Panc1 (cell line): ENCODE results near the gene KIF17.

ENCODE experiments used
- POLR2AphosphoS5 ChIP-seq: IDR thresholded peaks from 2 replicates; pipeline ENCODE4 v1.6.1; 2012; ENCODE audit warnings: mild to moderate bottlenecking, low read depth, low read length, moderate library complexity
- SIN3A ChIP-seq: IDR thresholded peaks from 2 replicates; pipeline ENCODE4 v1.6.1; 2012; ENCODE audit warnings: low read depth, mild to moderate bottlenecking, low read length, moderate library complexity, borderline replicate concordance; ENCODE audit not compliant: insufficient read depth
- TCF7L2 ChIP-seq: IDR thresholded peaks from 2 replicates; pipeline ENCODE4 v1.6.1; 2011; ENCODE audit warnings: mild to moderate bottlenecking, low read depth, low read length, inconsistent platforms
- TF ChIP-seq, protein P1 (sequence below): fragments of 450-650 bp; IDR thresholded peaks from 2 replicates; pipeline ENCODE4 v1.5.1; 2017; ENCODE audit warnings: mild to moderate bottlenecking
- TF ChIP-seq, protein P2 (sequence below), 2 experiments: IDR thresholded peaks; 2 replicates each; pipeline ENCODE4 v1.6.1; 2011 to 2012; ENCODE audit warnings: low read depth in 2 of 2, control low read depth in 1 of 2, low read length in 1 of 2, mild to moderate bottlenecking in 1 of 2, moderate library complexity in 1 of 2; ENCODE audit not compliant: insufficient read depth in 1 of 2

DNA sequence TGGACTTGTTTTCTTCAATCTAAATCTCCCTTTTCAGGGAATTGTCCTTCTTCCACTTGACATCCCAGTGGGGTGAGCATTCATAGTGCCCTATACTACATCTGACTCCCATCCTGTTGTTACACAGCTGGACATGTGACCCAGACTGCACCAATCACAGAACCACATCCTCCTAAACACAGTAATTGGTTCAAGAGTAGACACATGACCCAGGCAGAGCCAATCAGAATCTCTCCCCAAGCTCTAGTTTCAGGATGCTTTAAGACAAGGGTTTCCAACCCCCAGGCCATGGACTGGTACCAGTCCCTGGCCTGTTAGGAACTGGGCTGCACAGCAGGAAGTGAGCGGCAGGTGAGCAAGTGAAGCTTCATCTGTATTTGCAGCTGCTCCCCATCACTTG is 51.0 kb downstream of the KIF17 start:
- TF ChIP-seq, protein P1, sequence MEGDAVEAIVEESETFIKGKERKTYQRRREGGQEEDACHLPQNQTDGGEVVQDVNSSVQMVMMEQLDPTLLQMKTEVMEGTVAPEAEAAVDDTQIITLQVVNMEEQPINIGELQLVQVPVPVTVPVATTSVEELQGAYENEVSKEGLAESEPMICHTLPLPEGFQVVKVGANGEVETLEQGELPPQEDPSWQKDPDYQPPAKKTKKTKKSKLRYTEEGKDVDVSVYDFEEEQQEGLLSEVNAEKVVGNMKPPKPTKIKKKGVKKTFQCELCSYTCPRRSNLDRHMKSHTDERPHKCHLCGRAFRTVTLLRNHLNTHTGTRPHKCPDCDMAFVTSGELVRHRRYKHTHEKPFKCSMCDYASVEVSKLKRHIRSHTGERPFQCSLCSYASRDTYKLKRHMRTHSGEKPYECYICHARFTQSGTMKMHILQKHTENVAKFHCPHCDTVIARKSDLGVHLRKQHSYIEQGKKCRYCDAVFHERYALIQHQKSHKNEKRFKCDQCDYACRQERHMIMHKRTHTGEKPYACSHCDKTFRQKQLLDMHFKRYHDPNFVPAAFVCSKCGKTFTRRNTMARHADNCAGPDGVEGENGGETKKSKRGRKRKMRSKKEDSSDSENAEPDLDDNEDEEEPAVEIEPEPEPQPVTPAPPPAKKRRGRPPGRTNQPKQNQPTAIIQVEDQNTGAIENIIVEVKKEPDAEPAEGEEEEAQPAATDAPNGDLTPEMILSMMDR = no peak
- TF ChIP-seq, protein P2, sequence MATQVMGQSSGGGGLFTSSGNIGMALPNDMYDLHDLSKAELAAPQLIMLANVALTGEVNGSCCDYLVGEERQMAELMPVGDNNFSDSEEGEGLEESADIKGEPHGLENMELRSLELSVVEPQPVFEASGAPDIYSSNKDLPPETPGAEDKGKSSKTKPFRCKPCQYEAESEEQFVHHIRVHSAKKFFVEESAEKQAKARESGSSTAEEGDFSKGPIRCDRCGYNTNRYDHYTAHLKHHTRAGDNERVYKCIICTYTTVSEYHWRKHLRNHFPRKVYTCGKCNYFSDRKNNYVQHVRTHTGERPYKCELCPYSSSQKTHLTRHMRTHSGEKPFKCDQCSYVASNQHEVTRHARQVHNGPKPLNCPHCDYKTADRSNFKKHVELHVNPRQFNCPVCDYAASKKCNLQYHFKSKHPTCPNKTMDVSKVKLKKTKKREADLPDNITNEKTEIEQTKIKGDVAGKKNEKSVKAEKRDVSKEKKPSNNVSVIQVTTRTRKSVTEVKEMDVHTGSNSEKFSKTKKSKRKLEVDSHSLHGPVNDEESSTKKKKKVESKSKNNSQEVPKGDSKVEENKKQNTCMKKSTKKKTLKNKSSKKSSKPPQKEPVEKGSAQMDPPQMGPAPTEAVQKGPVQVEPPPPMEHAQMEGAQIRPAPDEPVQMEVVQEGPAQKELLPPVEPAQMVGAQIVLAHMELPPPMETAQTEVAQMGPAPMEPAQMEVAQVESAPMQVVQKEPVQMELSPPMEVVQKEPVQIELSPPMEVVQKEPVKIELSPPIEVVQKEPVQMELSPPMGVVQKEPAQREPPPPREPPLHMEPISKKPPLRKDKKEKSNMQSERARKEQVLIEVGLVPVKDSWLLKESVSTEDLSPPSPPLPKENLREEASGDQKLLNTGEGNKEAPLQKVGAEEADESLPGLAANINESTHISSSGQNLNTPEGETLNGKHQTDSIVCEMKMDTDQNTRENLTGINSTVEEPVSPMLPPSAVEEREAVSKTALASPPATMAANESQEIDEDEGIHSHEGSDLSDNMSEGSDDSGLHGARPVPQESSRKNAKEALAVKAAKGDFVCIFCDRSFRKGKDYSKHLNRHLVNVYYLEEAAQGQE (IDR thresholded peaks at IDR 0.05; ENCODE audit: insufficient read depth in 1 of 2, low read depth in 2 of 2, low read length in 1 of 2) = no peak
- TF ChIP-seq POLR2AphosphoS5 (no peak), SIN3A (no peak), TCF7L2 (no peak)
